IMR-90 (cell line): ENCODE results near the gene BPNT1.

ENCODE experiments used
- RAD21 ChIP-seq: IDR thresholded peaks from 2 replicates; pipeline ENCODE4 v1.6.1; 2012; ENCODE audit warnings: low read length, improper control_type of control experiment
- RFX5 ChIP-seq: IDR thresholded peaks from 2 replicates; pipeline ENCODE4 v1.8.0; 2012; ENCODE audit warnings: low read depth, mild to moderate bottlenecking, low read length, moderate library complexity
- TF ChIP-seq, protein P1 (sequence below): conservative IDR thresholded peaks from 2 replicates; pipeline ENCODE4 v1.5.1; 2012; ENCODE audit warnings: mild to moderate bottlenecking, low read depth, low read length, improper control_type of control experiment
- TF ChIP-seq, protein P2 (sequence below): fragments of 150-350 bp; IDR thresholded peaks from 2 replicates; pipeline ENCODE4 v1.6.1; 2016; ENCODE audit warnings: low read depth, mild to moderate bottlenecking, low read length, moderate library complexity, borderline replicate concordance

DNA sequence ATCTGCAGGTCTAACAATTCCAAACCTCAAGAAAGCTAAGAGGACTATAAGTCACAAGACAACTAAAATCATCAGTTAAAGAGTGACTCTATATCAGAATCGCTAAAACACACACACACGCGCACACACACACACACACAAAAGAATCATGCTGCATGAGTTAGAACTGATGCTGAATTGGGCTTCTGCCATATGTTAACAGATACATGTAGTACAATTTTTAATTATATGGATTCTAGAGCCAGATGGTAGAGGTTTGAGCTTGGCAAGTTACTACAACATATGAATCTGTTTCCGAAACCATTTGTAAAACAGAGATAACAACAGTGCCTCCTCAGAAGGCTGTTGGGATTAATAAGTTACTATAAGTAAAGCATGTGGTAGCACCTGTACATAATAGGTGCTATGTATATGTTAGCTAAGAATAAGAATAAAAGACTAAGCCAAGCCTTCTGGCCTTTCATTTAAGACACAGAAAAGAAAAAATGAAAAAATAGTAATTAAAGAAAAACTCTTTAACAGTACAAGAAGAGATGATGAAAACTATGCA, 61.2 kb downstream of the BPNT1 start:
- TF ChIP-seq RFX5, result no peak
- TF ChIP-seq, protein P1, sequence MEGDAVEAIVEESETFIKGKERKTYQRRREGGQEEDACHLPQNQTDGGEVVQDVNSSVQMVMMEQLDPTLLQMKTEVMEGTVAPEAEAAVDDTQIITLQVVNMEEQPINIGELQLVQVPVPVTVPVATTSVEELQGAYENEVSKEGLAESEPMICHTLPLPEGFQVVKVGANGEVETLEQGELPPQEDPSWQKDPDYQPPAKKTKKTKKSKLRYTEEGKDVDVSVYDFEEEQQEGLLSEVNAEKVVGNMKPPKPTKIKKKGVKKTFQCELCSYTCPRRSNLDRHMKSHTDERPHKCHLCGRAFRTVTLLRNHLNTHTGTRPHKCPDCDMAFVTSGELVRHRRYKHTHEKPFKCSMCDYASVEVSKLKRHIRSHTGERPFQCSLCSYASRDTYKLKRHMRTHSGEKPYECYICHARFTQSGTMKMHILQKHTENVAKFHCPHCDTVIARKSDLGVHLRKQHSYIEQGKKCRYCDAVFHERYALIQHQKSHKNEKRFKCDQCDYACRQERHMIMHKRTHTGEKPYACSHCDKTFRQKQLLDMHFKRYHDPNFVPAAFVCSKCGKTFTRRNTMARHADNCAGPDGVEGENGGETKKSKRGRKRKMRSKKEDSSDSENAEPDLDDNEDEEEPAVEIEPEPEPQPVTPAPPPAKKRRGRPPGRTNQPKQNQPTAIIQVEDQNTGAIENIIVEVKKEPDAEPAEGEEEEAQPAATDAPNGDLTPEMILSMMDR, result no peak
- TF ChIP-seq, protein P2, sequence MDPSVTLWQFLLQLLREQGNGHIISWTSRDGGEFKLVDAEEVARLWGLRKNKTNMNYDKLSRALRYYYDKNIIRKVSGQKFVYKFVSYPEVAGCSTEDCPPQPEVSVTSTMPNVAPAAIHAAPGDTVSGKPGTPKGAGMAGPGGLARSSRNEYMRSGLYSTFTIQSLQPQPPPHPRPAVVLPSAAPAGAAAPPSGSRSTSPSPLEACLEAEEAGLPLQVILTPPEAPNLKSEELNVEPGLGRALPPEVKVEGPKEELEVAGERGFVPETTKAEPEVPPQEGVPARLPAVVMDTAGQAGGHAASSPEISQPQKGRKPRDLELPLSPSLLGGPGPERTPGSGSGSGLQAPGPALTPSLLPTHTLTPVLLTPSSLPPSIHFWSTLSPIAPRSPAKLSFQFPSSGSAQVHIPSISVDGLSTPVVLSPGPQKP, result no peak
- no peak for TF ChIP-seq RAD21
